ENCODE results near the gene TNPO3. TPM values are rescaled to one million over a fixed set of nuclear protein-coding genes. Genes with fewer than 3 reads are reported as not detected.

The TNPO3 gene
- total RNA-seq, 4 donors from 2014 or later, result 34.6 to 48.5 (median 45.2) TPM

- 90 to 100% methylated on average over 4 of the region's 4 CpGs for WGBS, 2 donors (ENCODE audit: low coverage in 1 of 2)
- Histone ChIP-seq H3K9me3 (no peaks in the 10 kb centered on the region), H3K27me3 (no peaks in the 10 kb centered on the region), H3K4me3 (no peak overlapping the region), H3K27ac (no peak overlapping the region), H3K4me1 (peaks cover 0 to 13% (median 0%) of the 10 kb centered on the region in 3 donors), H3K36me3 (peaks cover 0 to 42% of the 10 kb centered on the region in 2 donors)
- TF ChIP-seq, protein P1, sequence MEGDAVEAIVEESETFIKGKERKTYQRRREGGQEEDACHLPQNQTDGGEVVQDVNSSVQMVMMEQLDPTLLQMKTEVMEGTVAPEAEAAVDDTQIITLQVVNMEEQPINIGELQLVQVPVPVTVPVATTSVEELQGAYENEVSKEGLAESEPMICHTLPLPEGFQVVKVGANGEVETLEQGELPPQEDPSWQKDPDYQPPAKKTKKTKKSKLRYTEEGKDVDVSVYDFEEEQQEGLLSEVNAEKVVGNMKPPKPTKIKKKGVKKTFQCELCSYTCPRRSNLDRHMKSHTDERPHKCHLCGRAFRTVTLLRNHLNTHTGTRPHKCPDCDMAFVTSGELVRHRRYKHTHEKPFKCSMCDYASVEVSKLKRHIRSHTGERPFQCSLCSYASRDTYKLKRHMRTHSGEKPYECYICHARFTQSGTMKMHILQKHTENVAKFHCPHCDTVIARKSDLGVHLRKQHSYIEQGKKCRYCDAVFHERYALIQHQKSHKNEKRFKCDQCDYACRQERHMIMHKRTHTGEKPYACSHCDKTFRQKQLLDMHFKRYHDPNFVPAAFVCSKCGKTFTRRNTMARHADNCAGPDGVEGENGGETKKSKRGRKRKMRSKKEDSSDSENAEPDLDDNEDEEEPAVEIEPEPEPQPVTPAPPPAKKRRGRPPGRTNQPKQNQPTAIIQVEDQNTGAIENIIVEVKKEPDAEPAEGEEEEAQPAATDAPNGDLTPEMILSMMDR (IDR thresholded peaks at IDR 0.05), result no peak
- TF ChIP-seq EP300 (IDR thresholded peaks at IDR 0.05) (no peak), POLR2AphosphoS5 (IDR thresholded peaks at IDR 0.05) (no peak), POLR2A (IDR thresholded peaks at IDR 0.05) (no peak)
- ATAC-seq, result no peak
Measured at GRCh38 chr7:129037585-129037984, 17.3 kb downstream of the TNPO3 start.

DNA sequence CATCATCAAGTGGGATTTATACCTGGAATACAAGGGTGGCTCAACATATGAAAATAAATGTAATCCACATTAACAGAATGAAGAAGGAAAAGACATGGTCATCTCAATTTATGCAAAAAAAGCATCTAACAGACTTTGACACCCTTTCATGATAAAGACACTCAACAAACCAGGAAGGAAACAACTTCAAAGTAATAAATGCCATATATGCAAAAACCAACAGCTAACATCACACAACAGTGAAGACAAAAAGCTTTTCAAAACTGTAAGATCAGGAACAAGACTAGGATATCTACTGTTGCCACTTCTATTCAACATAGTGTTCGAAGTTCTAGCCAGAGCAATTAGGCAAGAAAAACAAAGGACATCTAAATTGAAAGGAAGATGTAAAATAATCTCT is 22.9 kb downstream of the TNPO3 start:
- Histone ChIP-seq H3K9me3 (no peaks in the 10 kb centered on the region), H3K4me1 (no peaks in the 10 kb centered on the region), H3K27ac (no peak overlapping the region), H3K4me3 (no peak overlapping the region), H3K36me3 (peaks cover 0 to 34% of the 10 kb centered on the region in 2 donors), H3K27me3 (no peaks in the 10 kb centered on the region)
- 88 to 89% methylated on average over 1 of the region's 1 CpG for WGBS, 2 donors (ENCODE audit: low coverage in 1 of 2)
- ATAC-seq, result no peak
- TF ChIP-seq, protein P1 (IDR thresholded peaks at IDR 0.05), result no peak
- TF ChIP-seq POLR2AphosphoS5 (IDR thresholded peaks at IDR 0.05) (no peak), EP300 (IDR thresholded peaks at IDR 0.05) (no peak), POLR2A (IDR thresholded peaks at IDR 0.05) (no peak)

DNA sequence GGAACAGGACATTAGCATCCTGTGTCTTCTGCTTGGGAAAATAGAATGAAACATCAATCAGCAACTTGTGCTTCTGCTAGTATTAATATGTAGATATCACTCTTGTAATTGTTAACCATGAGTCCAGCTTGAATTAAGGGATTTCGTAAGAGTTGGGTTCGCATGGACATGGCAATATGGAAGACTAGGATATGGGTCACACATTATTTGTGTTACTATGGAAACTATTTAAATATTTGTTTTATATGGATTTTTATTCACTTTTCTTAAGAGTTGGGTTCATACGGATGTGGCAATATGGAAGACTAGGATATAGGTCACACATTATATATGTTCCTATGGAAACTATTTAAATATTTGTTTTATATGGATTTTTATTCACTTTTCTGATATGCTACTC is 24.5 kb downstream of the TNPO3 start:
- no peak for TF ChIP-seq EP300 (IDR thresholded peaks at IDR 0.05)
- TF ChIP-seq POLR2AphosphoS5 (IDR thresholded peaks at IDR 0.05), result no peak
- no peak for TF ChIP-seq POLR2A (IDR thresholded peaks at IDR 0.05)
- TF ChIP-seq, protein P1 (IDR thresholded peaks at IDR 0.05), result no peak
- no peaks in the 10 kb centered on the region for H3K27me3 ChIP-seq
- no peak overlapping the region for H3K4me3 ChIP-seq
- WGBS, 2 donors (ENCODE audit: low coverage in 1 of 2), result 89 to 90% methylated on average over 3 of the region's 3 CpGs
- H3K9me3 ChIP-seq, result no peaks in the 10 kb centered on the region
- ATAC-seq, result no peak
- H3K36me3 ChIP-seq, result peaks cover 0 to 33% of the 10 kb centered on the region in 2 donors
- H3K27ac ChIP-seq, result no peak overlapping the region
- no peaks in the 10 kb centered on the region for H3K4me1 ChIP-seq

DNA sequence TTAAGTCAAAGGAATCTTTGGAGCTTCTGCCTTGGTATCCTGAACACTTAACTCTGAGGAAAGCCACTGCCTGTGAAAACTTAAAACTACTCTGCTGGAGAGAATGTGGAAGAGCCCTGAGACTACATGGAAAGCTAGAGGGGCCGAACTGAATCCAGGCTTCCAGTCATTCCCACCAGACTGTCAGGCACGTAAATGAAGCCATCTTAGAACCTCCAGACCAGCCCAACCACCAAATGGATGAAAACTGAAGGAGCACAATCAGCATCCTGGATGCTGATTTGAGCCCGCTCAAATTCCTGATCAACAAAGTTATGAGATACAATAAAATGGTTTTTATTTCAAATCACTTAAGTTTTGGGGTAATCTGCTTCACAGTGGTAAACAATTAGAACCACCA is 30.8 kb downstream of the TNPO3 start:
- Histone ChIP-seq H3K4me1 (peaks cover 0 to 8% (median 0%) of the 10 kb centered on the region in 3 donors), H3K4me3 (no peak overlapping the region), H3K9me3 (no peaks in the 10 kb centered on the region), H3K27ac (no peak overlapping the region), H3K27me3 (no peaks in the 10 kb centered on the region), H3K36me3 (peaks cover 0 to 10% of the 10 kb centered on the region in 2 donors)
- TF ChIP-seq POLR2A (IDR thresholded peaks at IDR 0.05), result no peak
- TF ChIP-seq, protein P1 (IDR thresholded peaks at IDR 0.05), result no peak
- TF ChIP-seq EP300 (IDR thresholded peaks at IDR 0.05), result no peak
- no peak for TF ChIP-seq POLR2AphosphoS5 (IDR thresholded peaks at IDR 0.05)
- 100% methylated on average over 2 to 3 of the region's 3 CpGs for WGBS, 2 donors (ENCODE audit: low coverage in 1 of 2)
- ATAC-seq, result no peak

- 85 to 100% methylated on average over 2 of the region's 2 CpGs for WGBS, 2 donors (ENCODE audit: low coverage in 1 of 2)
- no peak for ATAC-seq
- no peaks in the 10 kb centered on the region for H3K9me3 ChIP-seq
- peaks cover 0 to 11% of the 10 kb centered on the region in 2 donors for H3K36me3 ChIP-seq
- no peak overlapping the region for H3K27ac ChIP-seq
- TF ChIP-seq, protein P1 (IDR thresholded peaks at IDR 0.05), result no peak
- TF ChIP-seq POLR2AphosphoS5 (IDR thresholded peaks at IDR 0.05) (no peak), POLR2A (IDR thresholded peaks at IDR 0.05) (no peak), EP300 (IDR thresholded peaks at IDR 0.05) (no peak)
- H3K27me3 ChIP-seq, result no peaks in the 10 kb centered on the region
- peaks cover 0 to 8% (median 0%) of the 10 kb centered on the region in 3 donors for H3K4me1 ChIP-seq
- no peak overlapping the region for H3K4me3 ChIP-seq
Measured at GRCh38 chr7:129021656-129022055, 33.3 kb downstream of the TNPO3 start.

Measured in gastroesophageal sphincter (tissue), 4 donors.